SK-N-MC (cell line): Measurements from ENCODE around the gene TPH1.

Source experiments
- EZH2 ChIP-seq: fragments of 200-600 bp; sonication (generic); IDR thresholded peaks from one replicate; pipeline ENCODE4 v1.6.1; 2017; ENCODE audit warnings: antibody characterized with exemption
- FOXP2 ChIP-seq: optimal IDR thresholded peaks from 2 replicates; pipeline ENCODE3; 2011; ENCODE audit warnings: mild to moderate bottlenecking, moderate library complexity; ENCODE audit not compliant: insufficient read depth; ENCODE audit errors: extremely low read length, control extremely low read depth
- POLR2AphosphoS5 ChIP-seq: IDR thresholded peaks from 2 replicates; pipeline ENCODE4 v1.6.1; 2012; ENCODE audit warnings: mild to moderate bottlenecking, low read depth, low read length, borderline replicate concordance

- TF ChIP-seq EZH2 (no peak), POLR2AphosphoS5 (no peak), FOXP2 (no peak)
Measured at GRCh38 chr11:18066626-18067025, 20.6 kb upstream of the TPH1 start.
